ENCODE data around the gene FEM1B.

FEM1B gene

GRCh38 chr15:68340726-68341671, 63.5 kb downstream of the FEM1B start:
- peaks cover 55% of the 10 kb centered on the region for H3K36me3 ChIP-seq (replicated peaks)
- H3K4me3 ChIP-seq (ENCODE audit: low read depth, low read length): no peak overlapping the region
- TF ChIP-seq, protein P1, sequence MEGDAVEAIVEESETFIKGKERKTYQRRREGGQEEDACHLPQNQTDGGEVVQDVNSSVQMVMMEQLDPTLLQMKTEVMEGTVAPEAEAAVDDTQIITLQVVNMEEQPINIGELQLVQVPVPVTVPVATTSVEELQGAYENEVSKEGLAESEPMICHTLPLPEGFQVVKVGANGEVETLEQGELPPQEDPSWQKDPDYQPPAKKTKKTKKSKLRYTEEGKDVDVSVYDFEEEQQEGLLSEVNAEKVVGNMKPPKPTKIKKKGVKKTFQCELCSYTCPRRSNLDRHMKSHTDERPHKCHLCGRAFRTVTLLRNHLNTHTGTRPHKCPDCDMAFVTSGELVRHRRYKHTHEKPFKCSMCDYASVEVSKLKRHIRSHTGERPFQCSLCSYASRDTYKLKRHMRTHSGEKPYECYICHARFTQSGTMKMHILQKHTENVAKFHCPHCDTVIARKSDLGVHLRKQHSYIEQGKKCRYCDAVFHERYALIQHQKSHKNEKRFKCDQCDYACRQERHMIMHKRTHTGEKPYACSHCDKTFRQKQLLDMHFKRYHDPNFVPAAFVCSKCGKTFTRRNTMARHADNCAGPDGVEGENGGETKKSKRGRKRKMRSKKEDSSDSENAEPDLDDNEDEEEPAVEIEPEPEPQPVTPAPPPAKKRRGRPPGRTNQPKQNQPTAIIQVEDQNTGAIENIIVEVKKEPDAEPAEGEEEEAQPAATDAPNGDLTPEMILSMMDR (IDR thresholded peaks at IDR 0.05; ENCODE audit: low read depth, low read length, missing control alignments): no peak
- in situ Hi-C loops (cut with HindIII; ENCODE audit: low pct_ligation_motif_present, low sequenced_read_pairs): no loop called here
- H3K27ac ChIP-seq: no peak overlapping the region
- no peaks in the 10 kb centered on the region for H3K27me3 ChIP-seq (replicated peaks)
- DNase-seq: no peak

- Histone ChIP-seq H3K36me3 (replicated peaks) (peaks cover 61% of the 10 kb centered on the region), H3K4me3 (ENCODE audit: low read depth, low read length) (no peak overlapping the region), H3K27me3 (replicated peaks) (no peaks in the 10 kb centered on the region), H3K27ac (no peak overlapping the region)
- TF ChIP-seq, protein P1 (IDR thresholded peaks at IDR 0.05; ENCODE audit: low read depth, low read length, missing control alignments): no peak
- in situ Hi-C loops (cut with HindIII; ENCODE audit: low pct_ligation_motif_present, low sequenced_read_pairs): no loop called here
- no peak for DNase-seq
Observed at GRCh38 chr15:68341760-68342725, 64.5 kb downstream of the FEM1B start.

- TF ChIP-seq, protein P1 (IDR thresholded peaks at IDR 0.05; ENCODE audit: low read depth, low read length, missing control alignments): no peak
- Histone ChIP-seq H3K27ac (no peak overlapping the region), H3K27me3 (replicated peaks) (no peaks in the 10 kb centered on the region), H3K4me3 (ENCODE audit: low read depth, low read length) (no peak overlapping the region), H3K36me3 (replicated peaks) (peaks cover 67% of the 10 kb centered on the region)
- in situ Hi-C loops (cut with HindIII; ENCODE audit: low pct_ligation_motif_present, low sequenced_read_pairs): no loop called here
- no peak for DNase-seq
Observed at GRCh38 chr15:68343579-68344225, 66.2 kb downstream of the FEM1B start.

- no peak overlapping the region for H3K27ac ChIP-seq
- H3K27me3 ChIP-seq (replicated peaks): no peaks in the 10 kb centered on the region
- no peak for DNase-seq
- H3K4me3 ChIP-seq (ENCODE audit: low read depth, low read length): no peak overlapping the region
- in situ Hi-C loops (cut with HindIII; ENCODE audit: low pct_ligation_motif_present, low sequenced_read_pairs): no loop called here
- H3K36me3 ChIP-seq (replicated peaks): peaks cover 76% of the 10 kb centered on the region
- TF ChIP-seq, protein P1 (IDR thresholded peaks at IDR 0.05; ENCODE audit: low read depth, low read length, missing control alignments): no peak
Observed at GRCh38 chr15:68344600-68344999, 67.1 kb downstream of the FEM1B start.

All from brain microvascular endothelial cell (primary cell).